GM18868 (cell line): ENCODE measurements around the gene GJD2.

Source experiments
- ATAC-seq: cut with Tn5 transposase; IDR thresholded peaks from one replicate; pipeline ENCODE4 v1.9.1; 2021; ENCODE audit warnings: mild to moderate bottlenecking, moderate library complexity; ENCODE audit not compliant: unreplicated experiment

The GJD2 gene

GRCh38 chr15:34726406-34727100 lies 28.2 kb downstream of the GJD2 start:
- ATAC-seq, result no peak

- no peak for ATAC-seq
Observed at GRCh38 chr15:34725556-34725955, 29.2 kb downstream of the GJD2 start.

GRCh38 chr15:34724481-34724880 lies 30.3 kb downstream of the GJD2 start:
- ATAC-seq, result no peak

- no peak for ATAC-seq
Observed at GRCh38 chr15:34722439-34722836, 32.4 kb downstream of the GJD2 start.

- no peak for ATAC-seq
Observed at GRCh38 chr15:34721802-34722438, 32.9 kb downstream of the GJD2 start.

GRCh38 chr15:34721157-34721801 lies 33.5 kb downstream of the GJD2 start:
- no peak for ATAC-seq

- ATAC-seq, result no peak
Observed at GRCh38 chr15:34719695-34720094, 35.1 kb downstream of the GJD2 start.

GRCh38 chr15:34718681-34719665 lies 35.8 kb downstream of the GJD2 start:
- ATAC-seq, result no peak

- no peak for ATAC-seq
Observed at GRCh38 chr15:34717729-34718128, 37.1 kb downstream of the GJD2 start.

GRCh38 chr15:34716111-34716510 lies 38.7 kb downstream of the GJD2 start:
- ATAC-seq, result no peak

- ATAC-seq, result no peak
Observed at GRCh38 chr15:34714476-34715121, 40.2 kb downstream of the GJD2 start.

- no peak for ATAC-seq
Observed at GRCh38 chr15:34713635-34714034, 41.2 kb downstream of the GJD2 start.

GRCh38 chr15:34709866-34710265 lies 44.9 kb downstream of the GJD2 start:
- no peak for ATAC-seq

- no peak for ATAC-seq
Observed at GRCh38 chr15:34708422-34708821, 46.4 kb downstream of the GJD2 start.

- ATAC-seq, result no peak
Observed at GRCh38 chr15:34701536-34701935, 53.3 kb downstream of the GJD2 start.
